ENCODE data around the gene DZIP1.

GRCh38 chr13:95676762-95677563 lies 32.5 kb upstream of the DZIP1 start, which contains the start of gene DNAJC3:
- peak; percentile 64 for TF ChIP-seq POLR2A (IDR thresholded peaks at IDR 0.05; ENCODE audit: borderline replicate concordance, extremely low read depth, insufficient read depth, insufficient read length)
- no peak for TF ChIP-seq EGR1 (IDR thresholded peaks at IDR 0.05; ENCODE audit: low read depth)
- peak; percentile 92 for TF ChIP-seq POLR2AphosphoS5 (IDR thresholded peaks at IDR 0.05; ENCODE audit: low read depth, low read length)
- no peak for TF ChIP-seq CTCF (IDR thresholded peaks at IDR 0.05 in 2 of 3, conservative IDR thresholded peaks at IDR 0.05 in 1 of 3; ENCODE audit: borderline replicate concordance in 1 of 3, insufficient read depth in 1 of 3, low read depth in 2 of 3, low read length in 2 of 3)
- no peak for TF ChIP-seq REST (IDR thresholded peaks at IDR 0.05; ENCODE audit: low read depth)
- TF ChIP-seq EZH2 (IDR thresholded peaks at IDR 0.05) = no peak
- no peak for TF ChIP-seq EZH2phosphoT487 (IDR thresholded peaks at IDR 0.05; ENCODE audit: borderline replicate concordance)
- peak; percentile 61 for TF ChIP-seq SIN3A (IDR thresholded peaks at IDR 0.05; ENCODE audit: low read depth)
- TF ChIP-seq ATF3 (IDR thresholded peaks at IDR 0.05) = no peak
- no peak for TF ChIP-seq RAD21 (IDR thresholded peaks at IDR 0.05; ENCODE audit: low read depth)
- TF ChIP-seq MAX (IDR thresholded peaks at IDR 0.05) = peak; percentile 84

Data from HCT116 (cell line).